IMR-90 (cell line): ENCODE measurements around the gene PTS. TPM values are rescaled to one million over a fixed set of nuclear protein-coding genes. Genes with fewer than 3 reads are reported as not detected.

Experiments used
- ATAC-seq: fragments of 200-7000 bp; cut with Tn5 transposase; 2 replicates; pipeline ENCODE4 v1.9.1; 2020; ENCODE audit warnings: low read depth, mild to moderate bottlenecking, moderate library complexity
- BruUV-seq: library from RNA; stranded (reverse); fragments of 400-500 nt; replicated peaks from 2 replicates; lab custom pipeline; 2021; lab: Mats Ljungman, UMichigan
- CTCF ChIA-PET: fragments of 300-600 bp; formaldehyde crosslinking; extraction: SDS; loops from one replicate; lab custom pipeline; 2021; ENCODE audit warnings: antibody characterized with exemption; lab: Yijun Ruan, JAX
- POLR2A ChIA-PET: fragments of 300-600 bp; sonication (Branson Sonifier 250); formaldehyde crosslinking; loops from one replicate; lab custom pipeline; 2022; ENCODE audit warnings: antibody characterized with exemption; ENCODE audit not compliant: unreplicated experiment; lab: Charles Lee
- DNase-seq: peaks from one replicate; pipeline ENCODE4 v3.0.0; 2013
- H2AFZ ChIP-seq: replicated peaks from 2 replicates; pipeline ENCODE3; 2013; ENCODE audit warnings: low read length, mild to moderate bottlenecking; ENCODE audit not compliant: poor library complexity
- H2AK5ac ChIP-seq: 2 replicates; pipeline ENCODE4 v1.6.1; 2013; ENCODE audit warnings: low read depth, low read length, inconsistent platforms
- H2AK9ac ChIP-seq: replicated peaks from 2 replicates; pipeline ENCODE3; 2013; ENCODE audit warnings: mild to moderate bottlenecking, low read depth, low read length, moderate library complexity; ENCODE audit not compliant: poor library complexity
- H2BK120ac ChIP-seq: 2 replicates; pipeline ENCODE4 v1.6.1; 2013; ENCODE audit warnings: low read depth, low read length, inconsistent platforms
- H2BK15ac ChIP-seq: 3 replicates; pipeline ENCODE4 v1.6.1; 2013; ENCODE audit warnings: low read depth, low read length, inconsistent platforms
- H2BK20ac ChIP-seq: 2 replicates; pipeline ENCODE4 v1.6.1; 2013; ENCODE audit warnings: low read depth, mild to moderate bottlenecking, inconsistent platforms, low read length, moderate library complexity
- H2BK5ac ChIP-seq: 2 replicates; pipeline ENCODE4 v1.6.1; 2013; ENCODE audit warnings: mild to moderate bottlenecking, low read depth, low read length, inconsistent platforms; ENCODE audit not compliant: poor library complexity, severe bottlenecking
- H3K14ac ChIP-seq: replicated peaks from 2 replicates; pipeline ENCODE4 v1.6.1; 2013; ENCODE audit warnings: low read depth, low read length, inconsistent platforms
- H3K18ac ChIP-seq: 2 replicates; pipeline ENCODE4 v1.6.1; 2013; ENCODE audit warnings: low read depth, low read length, control low read depth
- H3K23ac ChIP-seq: 2 replicates; pipeline ENCODE4 v1.6.1; 2013; ENCODE audit warnings: low read depth, low read length, inconsistent platforms
- H3K27ac ChIP-seq: 2 replicates; pipeline ENCODE4 v1.5.1; 2013; ENCODE audit warnings: mild to moderate bottlenecking, control low read depth, low read length; ENCODE audit not compliant: insufficient read depth
- H3K27me3 ChIP-seq: 2 replicates; pipeline ENCODE4 v1.6.1; 2013; ENCODE audit warnings: low read length; ENCODE audit not compliant: control insufficient read depth, insufficient read depth
- H3K36me3 ChIP-seq: 2 replicates; pipeline ENCODE4 v1.6.1; 2013; ENCODE audit warnings: low read length, mixed read lengths; ENCODE audit not compliant: control insufficient read depth, insufficient read depth
- H3K4ac ChIP-seq: 2 replicates; pipeline ENCODE4 v1.6.1; 2013; ENCODE audit warnings: low read depth, low read length, inconsistent platforms
- H3K4me1 ChIP-seq: 2 replicates; pipeline ENCODE4 v1.6.1; 2013; ENCODE audit warnings: low read length, mixed read lengths; ENCODE audit not compliant: control insufficient read depth, insufficient read depth
- H3K4me2 ChIP-seq: 2 replicates; pipeline ENCODE4 v1.6.1; 2013; ENCODE audit warnings: low read depth, mild to moderate bottlenecking, control low read depth, low read length, moderate library complexity
- H3K4me3 ChIP-seq: 2 replicates; pipeline ENCODE4 v1.5.1; 2013; ENCODE audit warnings: low read depth, mild to moderate bottlenecking, control low read depth, low read length, moderate library complexity; ENCODE audit not compliant: insufficient read depth
- H3K56ac ChIP-seq: 2 replicates; pipeline ENCODE4 v1.6.1; 2013; ENCODE audit warnings: low read length, inconsistent platforms; ENCODE audit not compliant: insufficient read depth; ENCODE audit errors: extremely low read depth
- H3K79me1 ChIP-seq, 2 experiments: 2 replicates each; pipeline ENCODE4 v1.6.1; 2013; ENCODE audit warnings: low read length in 2 of 2, inconsistent platforms in 1 of 2, low read depth in 1 of 2
- H3K9ac ChIP-seq: 2 replicates; pipeline ENCODE4 v1.6.1; 2013; ENCODE audit warnings: low read depth, low read length, control low read depth
- H3K9me1 ChIP-seq: 2 replicates; pipeline ENCODE4 v1.6.1; 2013; ENCODE audit warnings: low read length, inconsistent platforms; ENCODE audit not compliant: insufficient read depth
- H3K9me3 ChIP-seq: 2 replicates; pipeline ENCODE4 v1.6.1; 2013; ENCODE audit warnings: low read length; ENCODE audit not compliant: control insufficient read depth, insufficient read depth
- H4K20me1 ChIP-seq: 2 replicates; pipeline ENCODE4 v1.6.1; 2013; ENCODE audit warnings: low read length, inconsistent platforms; ENCODE audit not compliant: insufficient read depth
- H4K5ac ChIP-seq: 2 replicates; pipeline ENCODE4 v1.6.1; 2013; ENCODE audit warnings: mild to moderate bottlenecking, low read depth, low read length, control low read depth
- H4K8ac ChIP-seq, 2 experiments: 2 replicates each; pipeline ENCODE4 v1.6.1; 2013; ENCODE audit warnings: low read depth in 2 of 2, low read length in 2 of 2, control low read depth in 1 of 2, inconsistent platforms in 1 of 2
- H4K91ac ChIP-seq: 2 replicates; pipeline ENCODE4 v1.6.1; 2013; ENCODE audit warnings: low read depth, low read length, inconsistent platforms; ENCODE audit not compliant: insufficient read depth
- CEBPB ChIP-seq: IDR thresholded peaks from 2 replicates; pipeline ENCODE4 v1.6.1; 2012; ENCODE audit warnings: low read depth, low read length, improper control_type of control experiment
- CHD1 ChIP-seq: IDR thresholded peaks from 2 replicates; pipeline ENCODE4 v1.6.1; 2012; ENCODE audit warnings: low read depth, low read length, improper control_type of control experiment
- FOS ChIP-seq: fragments of 150-350 bp; IDR thresholded peaks from 2 replicates; pipeline ENCODE4 v1.6.1; 2016; ENCODE audit warnings: low read depth, low read length
- POLR2A ChIP-seq: IDR thresholded peaks from 2 replicates; pipeline ENCODE4 v1.6.1; 2012; ENCODE audit warnings: mild to moderate bottlenecking, low read depth, low read length
- WGBS, 2 experiments: methylation state at CpG; one replicate each; pipeline versions ENCODE4 v1.1.5 to v1.1.7; 2013; ENCODE audit warnings: missing lambda C conversion rate in 2 of 2; ENCODE audit not compliant: insufficient read length in 1 of 2; ENCODE audit errors: extremely low coverage in 2 of 2; 5-methylcytosine and 5-hydroxymethylcytosine counted together
- dilution Hi-C: fragments of 300-500 bp; cut with HindIII; formaldehyde crosslinking; loops from one replicate; pipeline ENCODE4 v1.14.3; 2018; ENCODE audit warnings: low sequenced_read_pairs; ENCODE audit not compliant: unreplicated experiment
- in situ Hi-C: fragments of 300-500 bp; cut with MboI; formaldehyde crosslinking; loops from 3 replicates; pipeline ENCODE4 v1.14.3; 2019; ENCODE audit warnings: low sequenced_read_pairs, inconsistent platforms, mixed read lengths
- intact Hi-C: fragments of 100-400 bp; cut with micrococcal nuclease; formaldehyde crosslinking; loops from 2 replicates; pipeline ENCODE4 v1.10.0; 2022
- polyA plus RNA-seq, 3 experiments: library from polyadenylated mRNA; depleted of rRNA; stranded (reverse); fragments of >200 nt; gene quantifications; 2 replicates each; pipeline ENCODE4 v1.2.3, GENCODE V29; 2012; ENCODE audit warnings: low replicate concordance in 1 of 3
- total RNA-seq: library from RNA; depleted of rRNA; stranded (reverse); fragments of >200 nt; gene quantifications from 2 replicates; pipeline ENCODE4 v1.2.3, GENCODE V29; 2012

Gene PTS
- total and polyA plus RNA-seq, 2 of the 4 experiments (the other 2 are of a cell fraction), result 21.0 to 51.8 TPM

DNA sequence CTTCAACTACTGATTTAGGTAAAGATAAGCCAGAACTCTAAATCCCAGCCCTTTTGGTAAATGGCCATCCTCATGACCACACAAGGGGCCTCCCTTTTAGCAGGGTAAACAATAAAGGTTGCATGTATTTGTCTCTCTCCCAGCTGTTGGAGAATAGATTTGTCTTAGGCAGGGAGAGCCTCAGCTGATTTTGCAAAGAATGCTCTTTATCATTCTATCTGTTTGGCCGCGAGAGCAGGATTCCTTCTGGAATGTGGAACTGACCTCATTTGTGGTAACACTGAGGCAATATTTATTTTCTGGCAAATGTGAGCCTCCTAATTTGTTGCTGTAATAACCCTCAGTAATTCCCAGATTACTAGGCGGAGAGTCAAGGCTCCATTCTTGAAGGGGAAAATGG lies 15.3 kb downstream of the PTS start:
- in situ Hi-C loops (no loop called here), dilution Hi-C loops (no loop called here), intact Hi-C loops (loop anchor here (1.0 kb wide), 1 partner anchor 39 kb away; no protein-coding TSS in a partner anchor)
- 0 out of 2 replicates have a peak, but pooled peaks cover 6% of the 10 kb centered on the region for H3K9me1 ChIP-seq
- peak; percentile 85 for DNase-seq
- H4K5ac ChIP-seq, result no peak overlapping the region
- peaks cover 6% of the 10 kb centered on the region for H3K4me1 ChIP-seq
- no peaks in the 10 kb centered on the region for H3K79me1 ChIP-seq
- H3K9ac ChIP-seq, result no peak overlapping the region
- peak overlapping the region; percentile 90 for H2BK5ac ChIP-seq
- H3K4me2 ChIP-seq, result peak overlapping the region; percentile 19; the same call in 1 of the 2 replicates
- no peak overlapping the region for H4K91ac ChIP-seq
- peak; percentile 84 for ATAC-seq
- no peak overlapping the region; the same call in 1 of the 2 replicates for H3K27ac ChIP-seq
- no peak overlapping the region for H2BK15ac ChIP-seq
- peak overlapping the region; percentile 78; the same call in 1 of the 2 replicates for H2BK20ac ChIP-seq
- H4K8ac ChIP-seq, result no peak overlapping the region
- H3K4me3 ChIP-seq, result no peak overlapping the region
- no peak overlapping the region for H2AK9ac ChIP-seq
- no peaks in the 10 kb centered on the region for H4K20me1 ChIP-seq
- no peaks in the 10 kb centered on the region; the same call in 1 of the 2 replicates for H3K9me3 ChIP-seq
- no peak overlapping the region for H3K23ac ChIP-seq
- no TSS peak for BruUV-seq
- H3K18ac ChIP-seq, result peak overlapping the region; percentile 91; the same call in 1 of the 2 replicates
- TF ChIP-seq POLR2A (no peak), CHD1 (no peak), FOS (0 out of 2 replicates have a peak, but pooled peaks have one; percentile 9), CEBPB (peak; percentile 73)
- POLR2A ChIA-PET, result interaction anchor here (0.6 kb wide), 1 partner anchor 197 kb away, joined by 3 read pairs; no protein-coding TSS in a partner anchor
- H2AFZ ChIP-seq, result no peak overlapping the region
- H3K27me3 ChIP-seq, result no peaks in the 10 kb centered on the region
- no peak overlapping the region for H3K4ac ChIP-seq
- H2AK5ac ChIP-seq, result no peak overlapping the region
- CTCF ChIA-PET, result interaction anchor here (0.6 to 0.8 kb wide), 2 partner anchors 22 to 38 kb away, joined by 3 to 4 read pairs; no protein-coding TSS in a partner anchor
- H2BK120ac ChIP-seq, result peak overlapping the region; percentile 51; the same call in 1 of the 2 replicates
- H3K56ac ChIP-seq, result no peak overlapping the region
- WGBS, 2 experiments, result no CpG with 5 or more reads among the region's 3 CpGs
- H3K36me3 ChIP-seq, result peaks cover 16% of the 10 kb centered on the region
- H3K14ac ChIP-seq, result no peak overlapping the region
